Jurkat, Clone E6-1 (cell line): ENCODE measurements around the gene RNASEH2B.

Experiments used
- DNase-seq: peaks from one replicate; pipeline ENCODE4 v3.0.0-alpha.2; 2011; ENCODE audit warnings: low read depth, low spot score
- H3K4me3 ChIP-seq: 2 replicates; pipeline ENCODE4 v1.5.1; 2011; ENCODE audit warnings: mild to moderate bottlenecking, low read length, control low read depth, moderate library complexity

The RNASEH2B gene

DNA sequence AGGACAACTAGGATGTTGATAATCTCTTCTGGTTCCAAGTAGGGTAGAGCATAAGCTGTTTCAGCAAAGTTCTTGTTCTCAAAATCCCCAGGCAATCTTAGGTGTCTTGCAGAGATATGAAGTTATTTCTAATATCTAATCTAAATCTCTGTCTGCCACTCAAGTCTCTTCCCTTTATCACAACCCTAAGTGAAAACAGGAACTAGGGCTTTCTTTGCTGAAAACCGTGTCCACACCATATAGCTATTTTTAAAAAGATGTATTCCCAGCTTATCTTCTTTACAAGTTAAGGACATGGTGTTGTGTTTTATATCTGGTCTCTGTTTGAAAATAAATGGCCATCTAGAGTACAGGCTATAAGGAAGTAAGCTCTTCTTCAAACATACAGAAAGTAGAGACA is 11.3 kb upstream of the RNASEH2B start:
- DNase-seq = no peak
- no peak overlapping the region for H3K4me3 ChIP-seq

DNA sequence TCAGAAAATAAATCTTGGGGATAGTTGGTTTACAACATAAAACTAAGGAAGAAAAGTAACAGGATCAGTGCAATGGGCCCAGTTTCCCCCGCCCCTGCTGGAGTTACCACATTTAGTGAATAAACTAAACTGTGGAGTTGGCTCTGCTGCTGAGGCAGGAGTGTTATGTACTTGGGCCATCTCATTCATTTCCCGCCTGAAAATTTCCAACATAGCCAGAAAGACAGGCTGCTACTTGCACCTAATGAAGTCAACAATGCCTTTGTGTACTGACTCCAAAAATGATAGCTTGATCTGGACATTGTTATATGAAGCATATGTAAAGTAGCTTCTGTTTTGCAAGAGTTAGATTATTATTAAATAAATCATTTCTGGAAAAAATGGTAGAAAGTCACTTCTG is 7.9 kb upstream of the RNASEH2B start:
- DNase-seq = no peak
- H3K4me3 ChIP-seq = no peak overlapping the region

DNA sequence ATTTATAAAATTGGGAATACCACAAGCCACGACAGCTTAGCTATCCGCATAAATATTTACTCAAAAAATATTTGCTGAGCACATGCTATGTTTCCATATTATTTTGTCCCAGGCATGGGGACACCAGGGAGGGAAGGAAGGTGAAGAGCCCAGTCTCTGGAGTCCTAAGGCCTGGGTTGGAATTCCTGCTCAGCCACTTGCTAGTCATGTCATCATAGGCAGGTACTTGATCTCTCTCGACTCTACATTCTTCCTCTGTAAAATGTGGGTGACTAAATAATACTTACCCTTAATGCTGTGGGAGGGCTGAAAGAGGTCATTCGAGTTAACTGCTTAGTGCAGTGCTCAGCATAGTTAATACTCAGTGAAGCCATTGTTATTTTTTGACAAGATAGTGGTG is 4.3 kb upstream of the RNASEH2B start:
- DNase-seq = no peak

DNA sequence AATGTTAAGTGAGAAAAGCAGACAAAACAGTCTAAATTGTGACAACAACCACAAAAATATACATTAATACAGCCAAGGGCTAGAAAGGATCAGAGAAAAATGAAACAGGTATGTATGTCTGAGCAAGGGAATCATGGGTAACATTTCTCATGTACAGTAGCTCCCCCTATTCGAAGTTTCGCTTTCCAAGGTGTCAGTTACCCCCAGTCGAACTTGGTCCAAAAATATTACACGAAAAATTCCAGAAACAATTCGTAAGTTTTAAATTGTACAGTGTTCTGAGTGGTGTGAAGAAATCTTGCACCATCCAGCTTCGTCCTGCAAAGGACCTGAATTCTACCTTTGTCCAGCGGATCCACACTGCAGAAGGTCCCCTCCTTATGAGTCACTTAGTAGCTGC is 1.8 kb upstream of the RNASEH2B start:
- peak; percentile 55 for DNase-seq
- H3K4me3 ChIP-seq = peak overlapping the region; percentile 93

More for the DNA sequence above, 4.3 kb upstream of the RNASEH2B start:
- H3K4me3 ChIP-seq = no peak overlapping the region

DNA sequence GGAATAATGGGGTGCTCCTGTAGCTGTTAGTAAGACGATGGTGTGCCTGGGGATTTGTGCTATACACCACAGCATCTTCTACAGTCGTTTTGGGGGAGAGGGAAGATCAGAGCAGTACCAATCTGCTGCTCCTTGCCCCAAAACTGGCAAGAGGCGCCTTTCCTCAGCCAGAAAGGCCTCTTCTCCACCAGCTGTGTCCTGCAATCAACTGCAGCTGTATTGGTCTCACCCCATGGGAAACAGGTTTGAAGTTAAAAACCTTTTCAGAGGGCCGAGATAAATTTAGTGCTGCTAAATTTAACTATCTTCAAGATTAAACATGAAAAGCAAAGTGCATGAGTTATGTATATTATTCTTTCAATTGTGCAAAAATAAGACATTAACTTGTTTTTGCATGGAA is 1.2 kb upstream of the RNASEH2B start:
- H3K4me3 ChIP-seq = peak overlapping the region; percentile 93
- peak; percentile 68 for DNase-seq

DNA sequence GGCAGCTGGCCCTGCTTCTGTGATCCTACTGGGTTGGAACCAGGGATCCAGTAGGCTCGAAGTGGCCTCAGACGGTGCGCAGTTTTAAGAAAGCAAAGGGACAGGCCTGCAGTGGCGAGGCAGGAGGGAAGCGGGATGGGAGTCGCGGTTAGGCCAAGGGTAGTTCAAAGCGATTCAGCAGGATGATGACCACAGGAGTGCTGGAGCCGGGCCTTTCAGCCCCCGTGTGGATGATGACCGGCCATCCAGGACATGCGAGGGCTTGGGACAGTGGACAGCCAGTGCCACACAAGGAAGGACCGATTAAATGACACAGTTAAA is 854 bp downstream of the RNASEH2B start:
- DNase-seq = peak; percentile 49

DNA sequence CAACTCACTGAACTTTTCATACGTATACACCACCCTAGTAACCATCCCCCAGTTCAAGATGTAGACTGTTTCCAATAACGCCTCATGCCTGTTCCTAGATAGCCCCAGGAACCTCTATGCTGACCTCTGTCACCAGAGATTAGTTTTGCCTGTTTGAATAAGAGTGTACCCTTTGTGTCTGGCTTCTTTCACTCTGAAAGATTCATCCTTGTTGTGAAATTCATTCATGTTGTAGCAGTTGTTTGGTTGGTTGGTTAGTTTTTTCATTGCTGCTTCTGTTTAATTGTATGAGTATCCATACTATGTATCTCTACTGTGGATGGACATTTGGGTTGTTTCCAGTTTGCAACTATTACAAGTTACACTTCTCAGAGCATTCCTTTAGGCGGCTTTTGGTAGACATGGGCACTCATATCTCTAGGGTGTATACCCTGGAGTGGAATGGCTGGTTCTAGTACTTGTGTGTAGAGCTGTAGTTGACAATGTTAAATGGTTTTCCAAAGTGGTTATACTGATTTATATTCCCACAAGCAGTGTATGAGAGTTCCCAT is 1.6 kb downstream of the RNASEH2B start:
- DNase-seq = peak; percentile 60
- peak overlapping the region; percentile 93 for H3K4me3 ChIP-seq

More for the DNA sequence above, 854 bp downstream of the RNASEH2B start:
- H3K4me3 ChIP-seq = peak overlapping the region; percentile 93

DNA sequence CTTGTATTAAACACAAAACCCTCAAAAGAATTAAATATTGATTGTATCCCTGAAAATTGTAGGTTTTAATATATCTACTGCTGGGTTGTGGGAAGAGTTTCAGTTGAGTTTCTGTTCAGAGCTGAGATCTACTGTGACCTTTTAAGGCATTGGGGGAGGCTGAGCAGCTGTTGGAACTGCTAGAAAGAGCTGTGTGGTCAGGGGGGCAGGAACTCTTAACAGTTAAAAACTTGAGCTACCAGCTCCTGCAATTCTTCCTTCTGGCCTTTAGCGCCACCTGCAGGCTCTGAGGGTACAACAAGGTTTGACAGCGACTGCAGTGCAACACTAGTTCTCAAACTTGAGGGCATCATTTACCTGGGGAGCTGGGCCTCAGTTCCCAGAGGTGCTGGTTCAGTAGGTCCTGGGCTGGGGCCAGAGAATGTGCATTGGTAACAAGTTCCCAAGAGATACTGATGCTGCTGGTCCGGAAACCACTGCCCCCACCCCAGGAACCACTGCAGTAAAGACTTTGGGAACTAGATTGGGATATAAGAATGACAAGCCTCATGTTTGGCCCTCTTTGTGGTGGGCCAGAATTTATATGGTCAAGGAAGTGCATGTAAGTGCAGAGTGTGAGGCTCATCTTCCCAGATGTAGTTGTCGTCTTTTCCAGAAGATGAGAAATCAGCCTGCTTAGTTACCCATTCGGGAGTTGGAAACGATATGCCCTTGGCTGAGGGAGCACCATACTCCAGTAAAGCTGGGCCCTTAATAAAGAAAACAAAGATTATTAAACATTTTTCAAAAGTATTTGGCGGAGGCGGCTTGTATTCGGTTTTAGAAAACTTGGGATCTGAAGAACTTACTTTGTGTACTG is 2.6 kb downstream of the RNASEH2B start:
- H3K4me3 ChIP-seq = peak overlapping the region; percentile 93
- DNase-seq = peak; percentile 100

DNA sequence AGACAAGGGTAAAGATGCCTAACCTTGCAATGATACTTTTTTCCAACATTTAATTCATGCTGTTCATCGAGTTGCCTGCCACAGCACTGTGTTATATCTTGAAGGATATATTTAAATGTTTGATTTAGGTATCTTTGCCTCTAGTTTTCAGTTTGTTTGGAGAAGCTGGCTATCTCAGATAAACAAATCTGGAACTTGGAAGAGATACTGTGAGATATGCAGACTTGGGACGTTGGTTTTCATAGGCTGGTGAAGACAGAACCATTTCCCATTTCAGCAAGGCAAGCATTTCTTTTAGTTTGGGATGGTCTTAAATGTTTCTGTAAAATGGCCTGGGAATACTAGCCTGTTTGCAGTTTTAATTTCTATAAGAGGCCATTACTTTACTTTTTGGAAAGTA is 3.3 kb downstream of the RNASEH2B start:
- DNase-seq = no peak
- peak overlapping the region; percentile 48 for H3K4me3 ChIP-seq

DNA sequence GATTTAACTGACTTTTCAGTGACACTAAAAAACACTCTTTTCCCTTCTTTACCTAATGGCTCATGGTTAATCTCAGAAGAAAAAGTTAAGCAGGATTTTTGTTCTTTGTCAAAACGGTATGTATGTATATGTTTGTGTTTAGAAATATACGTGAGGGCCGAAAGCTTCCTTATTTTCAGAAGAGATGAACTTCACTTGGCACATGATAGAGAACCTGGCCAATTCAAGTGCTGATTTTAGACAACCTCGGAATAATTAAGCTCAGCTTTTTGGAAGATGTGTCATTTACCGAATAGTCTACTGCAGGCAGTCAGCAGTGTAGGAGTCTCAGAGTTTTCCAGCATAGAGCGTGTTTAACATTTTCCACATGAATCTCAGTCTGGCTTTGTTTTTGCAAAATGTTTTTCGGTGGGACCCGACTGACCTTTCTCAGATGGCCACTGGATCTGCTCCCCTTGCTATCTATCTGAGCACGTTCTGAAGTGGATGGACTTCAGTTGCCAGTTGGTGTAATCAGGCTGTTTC is 4.6 kb downstream of the RNASEH2B start:
- DNase-seq = no peak
- peak overlapping the region; percentile 27 for H3K4me3 ChIP-seq

DNA sequence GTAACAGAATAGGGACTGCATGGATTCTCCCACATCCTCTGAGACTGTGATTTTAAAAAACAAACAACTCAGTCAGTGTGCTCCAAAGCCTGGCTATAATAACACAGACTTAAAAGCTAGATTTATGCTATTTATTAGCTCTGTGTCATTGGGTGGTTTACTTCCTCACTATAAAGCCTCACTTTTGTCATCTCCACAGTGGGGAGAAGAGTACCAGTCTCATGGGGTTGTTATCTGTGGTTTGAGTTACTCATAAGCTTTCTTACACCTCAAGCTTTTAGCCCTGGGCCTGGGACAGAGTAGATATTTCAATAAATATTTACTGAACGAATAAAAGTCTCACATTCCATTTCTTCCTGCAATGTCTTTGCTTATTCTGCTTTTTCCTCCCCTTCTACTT is 5.3 kb downstream of the RNASEH2B start:
- H3K4me3 ChIP-seq = peak overlapping the region; percentile 27
- DNase-seq = peak; percentile 75

DNA sequence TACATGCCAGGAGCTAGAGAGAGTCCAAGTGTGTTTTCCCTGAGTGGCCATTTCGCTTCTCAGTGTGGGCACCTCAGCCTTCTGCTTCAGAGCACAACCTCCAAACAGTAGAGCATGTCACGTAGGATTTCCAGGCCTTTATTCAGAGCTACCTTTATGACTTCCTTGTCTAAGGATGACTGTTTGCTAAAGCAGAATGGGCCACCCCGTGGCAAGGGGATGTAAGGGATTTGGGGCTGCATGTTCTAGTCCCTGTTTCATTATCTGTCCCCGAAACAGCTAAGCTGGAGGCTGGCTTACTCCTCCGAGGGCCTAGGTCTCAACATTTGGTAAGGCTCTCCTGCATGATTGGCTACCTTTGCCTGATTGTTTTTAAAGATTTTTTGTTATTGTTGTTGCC is 6.0 kb downstream of the RNASEH2B start:
- H3K4me3 ChIP-seq = peak overlapping the region; percentile 27
- DNase-seq = peak; percentile 90

DNA sequence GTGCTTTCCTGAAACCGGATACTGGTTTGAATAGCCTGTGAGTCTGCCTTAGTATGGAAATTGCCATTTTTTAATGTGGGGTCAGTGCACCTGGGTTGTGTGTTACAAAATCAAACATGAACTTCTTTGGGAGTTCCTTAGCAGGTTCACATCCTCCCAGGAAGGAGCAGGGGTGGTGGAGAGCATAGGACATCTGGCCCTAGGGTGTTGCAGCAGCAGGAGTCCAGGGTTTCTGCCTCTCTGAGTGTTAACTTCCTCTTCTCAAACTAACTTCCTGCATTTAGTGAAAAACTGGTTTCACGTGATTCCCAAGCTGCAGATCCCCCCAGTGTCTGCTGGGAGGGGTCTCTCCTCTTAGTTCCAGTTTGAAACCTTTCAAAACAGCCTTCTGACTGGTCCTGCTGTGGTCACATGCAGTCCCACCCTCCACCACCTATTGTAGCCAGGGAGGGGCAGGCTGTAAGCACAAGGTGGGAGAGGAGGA is 7.2 kb downstream of the RNASEH2B start:
- H3K4me3 ChIP-seq = peak overlapping the region; percentile 1
- DNase-seq = peak; percentile 47

DNA sequence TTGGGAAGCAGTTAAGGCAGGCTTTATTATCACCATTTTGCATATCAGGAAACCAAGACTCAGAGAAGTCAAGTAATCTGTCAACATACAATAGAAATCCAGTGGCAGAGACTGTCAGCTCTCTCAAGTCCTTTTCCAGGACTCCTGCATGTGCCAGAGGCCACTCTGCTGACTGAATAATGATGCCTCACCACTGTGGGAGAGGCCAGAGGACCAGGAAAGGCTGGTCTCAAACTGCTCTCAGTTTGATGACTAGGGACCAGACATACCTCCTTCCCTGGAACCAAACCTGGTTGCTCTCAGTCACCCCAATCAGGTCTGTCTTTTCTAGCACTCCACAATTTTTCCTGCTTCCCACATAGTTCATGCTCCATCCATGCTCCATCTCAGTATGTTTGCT is 8.0 kb downstream of the RNASEH2B start:
- no peak for DNase-seq
- H3K4me3 ChIP-seq = no peak overlapping the region

DNA sequence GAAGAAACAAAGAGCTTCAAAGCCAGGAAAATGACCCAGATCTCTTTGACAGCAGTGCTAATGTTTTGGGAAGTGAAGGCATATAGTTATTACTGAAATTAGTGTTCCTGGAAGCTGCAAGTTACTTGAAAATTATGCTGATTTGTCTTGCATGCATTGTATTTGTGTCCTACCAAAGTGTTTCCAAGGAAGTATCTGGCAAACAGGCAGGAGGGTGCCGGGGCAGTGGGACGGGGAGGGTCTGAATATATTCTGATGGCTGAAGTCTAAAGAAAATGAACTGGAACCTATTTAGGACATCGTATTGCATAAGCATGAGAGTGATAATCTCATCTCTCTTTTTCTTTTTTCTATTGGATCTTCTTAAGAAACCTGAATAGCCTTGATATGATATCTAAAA is 9.0 kb downstream of the RNASEH2B start:
- DNase-seq = no peak
- H3K4me3 ChIP-seq = no peak overlapping the region

DNA sequence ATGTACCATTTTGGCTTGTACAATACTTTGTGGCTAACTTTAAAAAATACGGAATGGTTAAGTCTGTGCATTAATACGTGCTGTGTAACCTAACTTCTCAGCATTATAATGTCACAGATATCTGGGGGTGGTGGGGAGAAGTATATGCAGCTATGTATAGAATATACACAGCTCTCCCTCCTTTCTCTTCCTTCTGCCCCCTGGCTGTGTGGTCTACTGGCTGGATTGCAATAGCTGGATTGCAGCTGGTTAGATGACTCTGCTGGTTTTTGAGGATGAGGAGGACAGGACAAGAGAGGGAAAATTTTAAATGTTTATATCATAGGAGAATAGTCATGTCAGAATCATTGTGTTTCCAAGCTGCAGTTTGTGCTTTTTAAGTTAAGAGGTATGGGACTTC is 9.7 kb downstream of the RNASEH2B start:
- no peak for DNase-seq
- H3K4me3 ChIP-seq = no peak overlapping the region

DNA sequence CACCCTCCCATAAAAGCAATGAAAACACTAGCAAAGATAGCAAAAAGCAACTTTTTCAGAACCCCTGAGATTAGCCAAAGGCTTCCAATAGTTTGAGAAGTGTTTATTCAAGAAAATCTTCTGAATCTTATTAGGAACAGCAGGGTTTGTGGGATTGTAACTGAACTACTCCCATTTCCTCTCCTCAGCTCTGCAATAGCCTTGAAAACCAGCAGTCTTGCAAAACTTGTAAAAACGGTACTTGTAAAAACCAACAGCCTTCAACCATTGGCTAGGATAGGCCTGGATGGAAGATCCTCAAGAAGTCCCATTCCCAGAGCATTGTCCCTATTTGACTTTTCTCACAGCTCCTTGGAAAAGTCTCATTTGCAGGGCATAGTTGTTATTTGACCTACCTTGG is 12.1 kb downstream of the RNASEH2B start:
- DNase-seq = no peak
- no peak overlapping the region for H3K4me3 ChIP-seq

DNA sequence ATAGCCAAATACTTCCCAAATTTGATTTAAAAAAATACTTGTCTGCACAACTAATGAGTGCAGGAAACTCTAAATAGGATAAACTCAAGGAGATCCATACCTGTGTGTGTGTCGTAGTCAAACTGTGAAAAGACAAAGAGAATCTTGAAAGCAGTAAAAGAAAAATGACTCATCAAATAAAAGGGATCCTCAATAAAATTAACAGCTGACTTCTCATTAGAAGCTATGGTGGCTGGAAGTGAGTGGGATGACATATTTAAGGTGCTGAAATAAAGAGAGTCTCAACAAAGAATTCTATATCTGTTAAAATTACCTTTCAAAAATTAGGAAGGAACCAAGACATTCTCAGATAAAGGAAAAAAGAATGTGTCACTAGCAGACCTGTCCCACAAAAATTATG is 13.7 kb downstream of the RNASEH2B start:
- no peak overlapping the region for H3K4me3 ChIP-seq
- DNase-seq = no peak

DNA sequence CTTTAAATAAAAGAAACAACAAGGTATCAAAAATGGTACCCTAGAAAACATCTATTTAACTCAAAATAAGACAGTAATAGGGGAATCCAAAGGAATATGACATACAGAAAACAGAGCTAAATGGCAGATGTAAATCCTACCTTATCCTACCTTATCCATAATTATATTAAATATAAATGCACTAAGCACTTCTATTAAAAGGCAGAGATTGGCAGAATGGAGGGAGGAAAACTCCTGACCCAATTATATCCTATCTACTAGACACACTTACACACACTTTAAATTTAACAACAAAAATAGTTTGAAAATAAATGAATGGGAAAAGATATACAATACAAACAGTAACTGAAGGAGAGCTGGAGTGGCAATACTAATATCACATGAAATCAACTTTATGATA is 14.4 kb downstream of the RNASEH2B start:
- no peak overlapping the region for H3K4me3 ChIP-seq
- DNase-seq = no peak

DNA sequence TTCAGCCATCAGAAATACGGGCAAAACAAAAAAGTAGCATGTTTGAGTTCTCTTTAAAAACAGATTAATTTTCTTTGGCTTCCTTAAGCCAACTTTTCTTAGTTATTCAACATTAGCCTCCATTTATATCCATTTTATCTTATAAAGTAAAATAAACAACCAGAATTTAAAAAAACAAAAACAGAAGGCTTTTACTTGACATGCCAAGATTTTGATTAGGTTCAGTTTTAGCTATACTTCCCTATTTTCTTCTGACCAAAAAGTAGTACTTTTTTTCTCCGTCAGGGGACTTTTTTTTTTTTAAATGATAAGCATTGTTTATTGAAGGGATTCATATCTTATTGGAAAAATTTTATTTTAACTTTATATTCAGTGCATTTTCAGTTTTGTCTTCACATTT is 18.1 kb downstream of the RNASEH2B start:
- no peak for DNase-seq
- no peak overlapping the region for H3K4me3 ChIP-seq

DNA sequence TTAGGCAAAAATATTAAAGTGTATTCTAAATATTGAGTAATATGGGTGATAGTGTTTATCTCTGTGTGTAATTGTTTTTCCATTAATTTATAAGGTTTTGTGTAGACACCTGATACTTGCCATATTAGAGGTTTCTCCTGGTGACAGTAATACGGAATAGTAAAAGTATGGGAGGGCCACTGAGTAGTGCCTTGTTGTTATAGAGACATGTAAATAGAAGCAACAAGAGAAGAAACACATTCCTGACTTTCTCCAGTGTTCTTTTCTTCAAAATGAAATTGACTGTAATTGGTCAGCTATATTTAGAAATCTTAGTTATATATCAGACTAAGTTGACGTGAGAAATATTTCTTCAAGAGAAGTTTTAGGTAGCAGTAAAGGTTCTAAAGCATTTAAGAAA is 18.5 kb downstream of the RNASEH2B start:
- H3K4me3 ChIP-seq = no peak overlapping the region
- no peak for DNase-seq
